Kidney epithelial cell (primary cell): ENCODE measurements around the gene AWAT2. TPM values are rescaled to one million over a fixed set of nuclear protein-coding genes. Genes with fewer than 3 reads are reported as not detected.

Experiments used
- DNase-seq: peaks from one replicate; pipeline ENCODE4 v3.0.0-alpha.2; 2010; ENCODE audit warnings: low read depth
- H3K27me3 ChIP-seq: 2 replicates; pipeline ENCODE4 v1.6.0; 2011; ENCODE audit warnings: low read length; ENCODE audit not compliant: control insufficient read depth, insufficient read depth
- H3K36me3 ChIP-seq: 2 replicates; pipeline ENCODE4 v1.5.1; 2011; ENCODE audit warnings: low read length; ENCODE audit not compliant: control insufficient read depth, insufficient read depth
- H3K4me3 ChIP-seq: 2 replicates; pipeline ENCODE4 v1.5.1; 2011; ENCODE audit warnings: low read depth, mild to moderate bottlenecking, control low read depth, low read length
- total RNA-seq: library from RNA; depleted of rRNA; stranded (reverse); fragments of >200 nt; gene quantifications from 2 replicates; pipeline ENCODE4 v1.2.3, GENCODE V29; 2015
- TF ChIP-seq, protein P1 (sequence below): IDR thresholded peaks from 2 replicates; pipeline ENCODE4 v1.5.1; 2011; ENCODE audit warnings: mild to moderate bottlenecking, moderate library complexity, low read length, control low read depth, inconsistent platforms; ENCODE audit not compliant: insufficient read depth, poor library complexity, severe bottlenecking

AWAT2 gene
- total RNA-seq, 1 donor from 2014 or later = not detected

GRCh38 chrX:69993494-69993893, 56.2 kb downstream of the AWAT2 start:
- Histone ChIP-seq H3K36me3 (no peaks in the 10 kb centered on the region), H3K4me3 (no peak overlapping the region), H3K27me3 (no peaks in the 10 kb centered on the region)
- DNase-seq = no peak
- TF ChIP-seq, protein P1, sequence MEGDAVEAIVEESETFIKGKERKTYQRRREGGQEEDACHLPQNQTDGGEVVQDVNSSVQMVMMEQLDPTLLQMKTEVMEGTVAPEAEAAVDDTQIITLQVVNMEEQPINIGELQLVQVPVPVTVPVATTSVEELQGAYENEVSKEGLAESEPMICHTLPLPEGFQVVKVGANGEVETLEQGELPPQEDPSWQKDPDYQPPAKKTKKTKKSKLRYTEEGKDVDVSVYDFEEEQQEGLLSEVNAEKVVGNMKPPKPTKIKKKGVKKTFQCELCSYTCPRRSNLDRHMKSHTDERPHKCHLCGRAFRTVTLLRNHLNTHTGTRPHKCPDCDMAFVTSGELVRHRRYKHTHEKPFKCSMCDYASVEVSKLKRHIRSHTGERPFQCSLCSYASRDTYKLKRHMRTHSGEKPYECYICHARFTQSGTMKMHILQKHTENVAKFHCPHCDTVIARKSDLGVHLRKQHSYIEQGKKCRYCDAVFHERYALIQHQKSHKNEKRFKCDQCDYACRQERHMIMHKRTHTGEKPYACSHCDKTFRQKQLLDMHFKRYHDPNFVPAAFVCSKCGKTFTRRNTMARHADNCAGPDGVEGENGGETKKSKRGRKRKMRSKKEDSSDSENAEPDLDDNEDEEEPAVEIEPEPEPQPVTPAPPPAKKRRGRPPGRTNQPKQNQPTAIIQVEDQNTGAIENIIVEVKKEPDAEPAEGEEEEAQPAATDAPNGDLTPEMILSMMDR = no peak

- Histone ChIP-seq H3K4me3 (no peak overlapping the region), H3K36me3 (no peaks in the 10 kb centered on the region), H3K27me3 (no peaks in the 10 kb centered on the region)
- DNase-seq = no peak
- TF ChIP-seq, protein P1 = no peak
Observed at GRCh38 chrX:69991685-69992084, 58.1 kb downstream of the AWAT2 start.

Other genes starting within 250 kb of the AWAT2 start
- gene OTUD6A, start 12.5 kb upstream of the AWAT2 start, total RNA-seq = not detected in 2 replicates
- 54.7 and 64.2 TPM in 2 replicates for gene IGBP1, start 83.5 kb upstream of the AWAT2 start, total RNA-seq
- not detected in 2 replicates for gene DGAT2L6, start 127.5 kb upstream of the AWAT2 start, total RNA-seq
- gene AWAT1, start 184.7 kb upstream of the AWAT2 start, total RNA-seq = not detected in 2 replicates
- not detected in 2 replicates for gene P2RY4, start 210.3 kb upstream of the AWAT2 start, total RNA-seq
- not detected in 2 replicates for gene ARR3, start 218.4 kb upstream of the AWAT2 start, total RNA-seq
- not detected in 2 replicates for gene RAB41, start 232.2 kb upstream of the AWAT2 start, total RNA-seq
- 31.5 and 48.4 TPM in 2 replicates for gene PDZD11, start 240.0 kb upstream of the AWAT2 start, total RNA-seq
- gene KIF4A, start 240.2 kb upstream of the AWAT2 start, total RNA-seq = 3.4 and 4.8 TPM in 2 replicates